ENCODE data around the gene CCHCR1.

Gene CCHCR1

GRCh38 chr6:31130751-31131150 is 26.9 kb downstream of the CCHCR1 start:
- no peak overlapping the region for H3K4me3 ChIP-seq (ENCODE audit: low read length)

GRCh38 chr6:31129130-31129529 is 28.5 kb downstream of the CCHCR1 start:
- no peak for TF ChIP-seq CTCF (conservative IDR thresholded peaks at IDR 0.05; ENCODE audit: low read depth, low read length)
- no peak overlapping the region for H3K4me3 ChIP-seq (ENCODE audit: low read length)
- no peak for DNase-seq (ENCODE audit: low read depth)

More at GRCh38 chr6:31130751-31131150, 26.9 kb downstream of the CCHCR1 start:
- DNase-seq (ENCODE audit: low read depth), result no peak
- TF ChIP-seq CTCF (conservative IDR thresholded peaks at IDR 0.05; ENCODE audit: low read depth, low read length), result no peak

GRCh38 chr6:31128093-31128676 is 29.4 kb downstream of the CCHCR1 start:
- peak; percentile 92 for TF ChIP-seq CTCF (conservative IDR thresholded peaks at IDR 0.05; ENCODE audit: low read depth, low read length)
- no peak overlapping the region for H3K4me3 ChIP-seq (ENCODE audit: low read length)
- no peak for DNase-seq (ENCODE audit: low read depth)

- TF ChIP-seq CTCF (conservative IDR thresholded peaks at IDR 0.05; ENCODE audit: low read depth, low read length), result no peak
- H3K4me3 ChIP-seq (ENCODE audit: low read length), result no peak overlapping the region
- DNase-seq (ENCODE audit: low read depth), result no peak
Measured at GRCh38 chr6:31126396-31127175, 31.0 kb downstream of the CCHCR1 start.

- DNase-seq (ENCODE audit: low read depth), result no peak
- no peak for TF ChIP-seq CTCF (conservative IDR thresholded peaks at IDR 0.05; ENCODE audit: low read depth, low read length)
- no peak overlapping the region for H3K4me3 ChIP-seq (ENCODE audit: low read length)
Measured at GRCh38 chr6:31125586-31126363, 31.8 kb downstream of the CCHCR1 start.

- no peak for DNase-seq (ENCODE audit: low read depth)
- H3K4me3 ChIP-seq (ENCODE audit: low read length), result no peak overlapping the region
- no peak for TF ChIP-seq CTCF (conservative IDR thresholded peaks at IDR 0.05; ENCODE audit: low read depth, low read length)
Measured at GRCh38 chr6:31125162-31125561, 32.4 kb downstream of the CCHCR1 start.

Data from retinal pigment epithelial cell (primary cell).